Prostate gland (tissue), 2 donors: ENCODE measurements around the gene SAMD5.

ENCODE experiments used
- POLR2AphosphoS5 ChIP-seq: sonication (generic); formaldehyde crosslinking; IDR thresholded peaks from one replicate; pipeline ENCODE4 v1.6.1; 2017; ENCODE audit warnings: antibody characterized with exemption
- TF ChIP-seq, protein P1 (sequence below), 4 experiments: fragments of 200-600 bp in 2 of 4; fragments of 450-650 bp in 2 of 4; sonication (generic) in 2 of 4; IDR thresholded peaks; 1 replicate in 3 of 4; 2 replicates in 1 of 4; pipeline ENCODE4 v1.5.1; 2016 to 2019; ENCODE audit warnings: antibody characterized with exemption in 4 of 4, mild to moderate bottlenecking in 2 of 4, moderate library complexity in 2 of 4

GRCh38 chr6:147467428-147467827, 41.1 kb upstream of the SAMD5 start:
- no peak for TF ChIP-seq POLR2AphosphoS5
- TF ChIP-seq, protein P1, sequence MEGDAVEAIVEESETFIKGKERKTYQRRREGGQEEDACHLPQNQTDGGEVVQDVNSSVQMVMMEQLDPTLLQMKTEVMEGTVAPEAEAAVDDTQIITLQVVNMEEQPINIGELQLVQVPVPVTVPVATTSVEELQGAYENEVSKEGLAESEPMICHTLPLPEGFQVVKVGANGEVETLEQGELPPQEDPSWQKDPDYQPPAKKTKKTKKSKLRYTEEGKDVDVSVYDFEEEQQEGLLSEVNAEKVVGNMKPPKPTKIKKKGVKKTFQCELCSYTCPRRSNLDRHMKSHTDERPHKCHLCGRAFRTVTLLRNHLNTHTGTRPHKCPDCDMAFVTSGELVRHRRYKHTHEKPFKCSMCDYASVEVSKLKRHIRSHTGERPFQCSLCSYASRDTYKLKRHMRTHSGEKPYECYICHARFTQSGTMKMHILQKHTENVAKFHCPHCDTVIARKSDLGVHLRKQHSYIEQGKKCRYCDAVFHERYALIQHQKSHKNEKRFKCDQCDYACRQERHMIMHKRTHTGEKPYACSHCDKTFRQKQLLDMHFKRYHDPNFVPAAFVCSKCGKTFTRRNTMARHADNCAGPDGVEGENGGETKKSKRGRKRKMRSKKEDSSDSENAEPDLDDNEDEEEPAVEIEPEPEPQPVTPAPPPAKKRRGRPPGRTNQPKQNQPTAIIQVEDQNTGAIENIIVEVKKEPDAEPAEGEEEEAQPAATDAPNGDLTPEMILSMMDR (IDR thresholded peaks at IDR 0.05), result no peak
